GM12891 (cell line): ENCODE data around the gene ARL6IP6.

Source experiments
- PAX5 ChIP-seq: IDR thresholded peaks from 2 replicates; pipeline ENCODE4 v1.6.1; 2011; ENCODE audit warnings: low read length, moderate library complexity, mild to moderate bottlenecking; ENCODE audit not compliant: insufficient read depth, severe bottlenecking
- POLR2A ChIP-seq: IDR thresholded peaks from 2 replicates; pipeline ENCODE4 v1.6.1; 2011; ENCODE audit warnings: low read depth, low read length, control low read depth
- POLR2AphosphoS5 ChIP-seq: IDR thresholded peaks from 2 replicates; pipeline ENCODE4 v1.6.1; 2011; ENCODE audit warnings: low read depth, low read length, control low read depth
- SPI1 ChIP-seq: IDR thresholded peaks from 2 replicates; pipeline ENCODE4 v1.6.1; 2011; ENCODE audit warnings: low read depth, low read length, control low read depth
- TAF1 ChIP-seq: IDR thresholded peaks from 2 replicates; pipeline ENCODE4 v1.6.1; 2011; ENCODE audit warnings: low read depth, low read length, control low read depth

GRCh38 chr2:152762202-152762601 lies 43.8 kb downstream of the ARL6IP6 start:
- TF ChIP-seq POLR2A (no peak), POLR2AphosphoS5 (no peak), PAX5 (no peak), TAF1 (no peak), SPI1 (no peak)
